Measurements from ENCODE around the gene TTLL4. TPM values are rescaled to one million over a fixed set of nuclear protein-coding genes. Genes with fewer than 3 reads are reported as not detected.

TTLL4 gene
- 10 to 100 TPM; 31.0 to 48.5 (median 38.9) TPM for polyA plus RNA-seq (ENCODE audit: insufficient read depth in 1 of 5, insufficient read length in 5 of 5, low replicate concordance in 1 of 5)
- long read RNA-seq, donor 1, full-length matches to known transcripts, result 4 of 11 reads
- long read RNA-seq, donor 1, partial matches to known transcripts, result 7 of 11 reads
- long read RNA-seq, donor 1, other reads (novel, unspliced or antisense), result 0 of 11 reads
- long read RNA-seq, donor 2, partial matches to known transcripts, result 8 of 8 reads
- long read RNA-seq, donor 2, other reads (novel, unspliced or antisense), result 0 of 8 reads
- long read RNA-seq, donor 3, partial matches to known transcripts, result 9 of 9 reads
- long read RNA-seq, donor 3, other reads (novel, unspliced or antisense), result 0 of 9 reads
- long read RNA-seq, donor 4, partial matches to known transcripts, result 7 of 10 reads
- long read RNA-seq, donor 4, other reads (novel, unspliced or antisense), result 0 of 10 reads
- long read RNA-seq, donor 5, partial matches to known transcripts, result 10 of 14 reads
- long read RNA-seq, donor 5, other reads (novel, unspliced or antisense), result 0 of 14 reads
- long read RNA-seq, donor 6, full-length matches to known transcripts, result 3 of 9 reads
- long read RNA-seq, donor 6, partial matches to known transcripts, result 6 of 9 reads
- long read RNA-seq, donor 6, other reads (novel, unspliced or antisense), result 0 of 9 reads
- long read RNA-seq, donor 7, partial matches to known transcripts, result 8 of 9 reads
- long read RNA-seq, donor 7, other reads (novel, unspliced or antisense), result 0 of 9 reads
- long read RNA-seq, donor 8, result 0 reads

GRCh38 chr2:218710687-218711549 is at the start of gene TTLL4:
Gene TTLL4, plus strand, starts transcription at chr2:218710835. Its CDS starts 26,842 bp downstream, at chr2:218737677.
- DNase-seq, result peak; percentile 95 to 96

GRCh38 chr2:218662377-218662776 is 48.3 kb upstream of the TTLL4 start:
- DNase-seq, result no peak

GRCh38 chr2:218662827-218663226 is 47.8 kb upstream of the TTLL4 start:
- DNase-seq, result no peak

GRCh38 chr2:218663901-218664300 is 46.7 kb upstream of the TTLL4 start:
- DNase-seq, result no peak

GRCh38 chr2:218664653-218665052 is 46.0 kb upstream of the TTLL4 start:
- DNase-seq, result no peak

- no peak for DNase-seq
These were observed 39.5 kb upstream of the TTLL4 start for GRCh38 chr2:218671097-218671653.

- DNase-seq, result peak; percentile 87 to 89
These were observed 38.7 kb upstream of the TTLL4 start, which contains the start of the genes RNF25 and STK36 for GRCh38 chr2:218671654-218672566. Gene RNF25, minus strand, starts transcription at chr2:218672002. Its CDS starts 32 bp downstream, at chr2:218671970. Gene STK36, plus strand, starts transcription at chr2:218672086. Its CDS starts 744 bp downstream, at chr2:218672830.

GRCh38 chr2:218679119-218679518 is 31.5 kb upstream of the TTLL4 start:
- DNase-seq, result no peak

GRCh38 chr2:218680061-218680460 is 30.6 kb upstream of the TTLL4 start:
- no peak for DNase-seq

GRCh38 chr2:218687400-218688060 is 23.1 kb upstream of the TTLL4 start:
- DNase-seq, result peak; percentile 38 to 45

- no peak for DNase-seq
These were observed 19.4 kb upstream of the TTLL4 start for GRCh38 chr2:218691234-218691633.

- DNase-seq, result no peak
These were observed 16.1 kb upstream of the TTLL4 start for GRCh38 chr2:218694405-218695145.

GRCh38 chr2:218698885-218699284 is 11.8 kb upstream of the TTLL4 start:
- no peak for DNase-seq

GRCh38 chr2:218701806-218702205 is 8.8 kb upstream of the TTLL4 start:
- DNase-seq, result no peak

- DNase-seq, result no peak
These were observed 7.3 kb upstream of the TTLL4 start for GRCh38 chr2:218703341-218703740.

- DNase-seq, result no peak
These were observed 2.5 kb upstream of the TTLL4 start for GRCh38 chr2:218708086-218708485.

- no peak for DNase-seq
These were observed 727 bp upstream of the TTLL4 start for GRCh38 chr2:218709908-218710307.

GRCh38 chr2:218710334-218710686 is 325 bp upstream of the TTLL4 start:
- DNase-seq, result no peak

GRCh38 chr2:218711550-218711929 is 905 bp downstream of the TTLL4 start:
- DNase-seq, result no peak

All from right lung (tissue), 10 donors.